Kidney (tissue), 14 donors: ENCODE data around the gene DAB1. TPM values are rescaled to one million over a fixed set of nuclear protein-coding genes. Genes with fewer than 3 reads are reported as not detected.

Experiments
- DNase-seq, 5 donors: peaks; one replicate each; pipeline ENCODE4 v3.0.0-alpha.2; 2013 to 2020
- FAIRE-seq: peaks from 2 replicates; lab custom pipeline; 2012; peaks lifted over from hg19 to GRCh38; lab: Jason Lieb, UNC
- H3K27ac ChIP-seq, 2 donors: one replicate each; pipeline ENCODE4 v1.7.0; 2013; ENCODE audit warnings: low read depth in 2 of 2, low read length in 2 of 2, inconsistent platforms in 1 of 2
- H3K27me3 ChIP-seq: one replicate; pipeline ENCODE4 v1.7.1; 2013; ENCODE audit warnings: low read length, inconsistent platforms; ENCODE audit not compliant: control insufficient read depth, insufficient read depth
- H3K36me3 ChIP-seq, 3 donors: one replicate each; pipeline versions ENCODE4 v1.7.0 to v1.7.1; 2013; ENCODE audit warnings: low read length in 3 of 3, control low read depth in 1 of 3, inconsistent platforms in 1 of 3; ENCODE audit not compliant: insufficient read depth in 3 of 3, control insufficient read depth in 2 of 3
- H3K4me1 ChIP-seq, 3 donors: one replicate each; pipeline versions ENCODE4 v1.7.0 to v1.7.1; 2013; ENCODE audit warnings: low read length in 3 of 3, inconsistent platforms in 1 of 3, low read depth in 1 of 3; ENCODE audit not compliant: control insufficient read depth in 2 of 3, insufficient read depth in 2 of 3
- H3K4me3 ChIP-seq, 3 donors: one replicate each; pipeline versions ENCODE4 v1.7.0 to v1.8.1; 2013; ENCODE audit warnings: low read length in 3 of 3, control low read depth in 1 of 3, inconsistent platforms in 1 of 3
- H3K9ac ChIP-seq, 3 donors: one replicate each; pipeline versions ENCODE4 v1.7.0 to v1.7.1; 2013; ENCODE audit warnings: low read length in 3 of 3, control low read depth in 1 of 3, inconsistent platforms in 1 of 3
- H3K9me3 ChIP-seq, 3 donors: one replicate each; pipeline versions ENCODE4 v1.7.0 to v1.7.1; 2013; ENCODE audit warnings: low read length in 3 of 3, control low read depth in 1 of 3, inconsistent platforms in 1 of 3; ENCODE audit not compliant: control insufficient read depth in 2 of 3, insufficient read depth in 1 of 3
- intact Hi-C: fragments of 100-400 bp; cut with DNase I; formaldehyde crosslinking; loops from one replicate; pipeline ENCODE4 v1.11.1; 2022
- polyA plus RNA-seq: library from polyadenylated mRNA; stranded (reverse); fragments of 350-450 nt; fragmentation: Illumina TruSeq; extraction: RNeasy Lipid Tissue Mini Kit (QIAGEN cat#74804); gene quantifications from one replicate; pipeline ENCODE4 v1.2.3, GENCODE V29; 2014; ENCODE audit warnings: low read depth, low replicate concordance; ENCODE audit not compliant: insufficient read depth
- total RNA-seq: library from RNA; stranded (reverse); fragmentation: NEBNext Ultra II Directional; extraction: Animal tissue kit (Norgen Biotek cat#: 25700); gene quantifications from one replicate; pipeline ENCODE4 v1.2.1, GENCODE V29; 2021
- TF ChIP-seq, protein P1 (sequence below): IDR thresholded peaks from 3 replicates; pipeline ENCODE4 v1.5.1; 2012; ENCODE audit warnings: mild to moderate bottlenecking, moderate library complexity, borderline replicate concordance; ENCODE audit not compliant: insufficient read depth; ENCODE audit errors: extremely low read depth
- donor health status: control.
- donor health status: control.
- donor health status: control.
- donor health status: control.
- donor health status: control.
- donor health status: DM: yes; HTN: yes; CAD: no.
- donor health status: Normal renal cell carcinoma (clear cell type).

Gene DAB1
- total and polyA plus RNA-seq, 2 donors from 2014 or later, result 2.3 TPM; not detected in 1

DNA sequence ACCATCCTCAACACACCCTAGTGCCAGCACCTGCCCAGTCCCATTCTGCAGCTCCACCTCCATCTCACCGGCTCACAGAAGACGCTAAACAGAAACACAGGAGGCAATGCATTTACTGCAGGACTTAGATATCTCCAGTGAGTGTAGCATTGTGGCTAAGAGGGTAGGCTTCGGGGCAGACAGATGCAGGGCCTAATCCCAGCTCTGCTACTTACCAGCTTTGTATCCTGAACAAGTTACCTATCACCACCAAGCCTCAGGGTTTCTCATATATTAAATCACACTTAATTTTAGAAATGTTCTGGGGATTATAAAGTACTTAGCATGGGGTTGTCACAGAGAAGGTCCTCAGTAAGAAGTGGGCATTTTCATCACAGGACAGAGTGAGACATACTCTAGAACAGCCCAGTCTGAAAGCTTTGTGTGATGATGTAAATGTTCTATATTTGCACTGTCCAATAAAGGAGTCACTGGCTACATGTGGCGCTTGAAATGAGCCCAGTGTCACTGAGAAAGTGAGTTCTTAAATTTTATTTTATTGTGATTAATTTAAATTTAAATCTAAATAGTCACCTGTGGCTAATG lies 308.7 kb downstream of the DAB1 start:
- intact Hi-C loops, result no loop called here
- Histone ChIP-seq H3K27me3 (no peaks in the 10 kb centered on the region), H3K4me1 (no peaks in the 10 kb centered on the region), H3K9ac (no peak overlapping the region), H3K36me3 (no peaks in the 10 kb centered on the region), H3K9me3 (no peaks in the 10 kb centered on the region), H3K4me3 (no peak overlapping the region), H3K27ac (no peak overlapping the region)
- no peak for FAIRE-seq
- TF ChIP-seq, protein P1, sequence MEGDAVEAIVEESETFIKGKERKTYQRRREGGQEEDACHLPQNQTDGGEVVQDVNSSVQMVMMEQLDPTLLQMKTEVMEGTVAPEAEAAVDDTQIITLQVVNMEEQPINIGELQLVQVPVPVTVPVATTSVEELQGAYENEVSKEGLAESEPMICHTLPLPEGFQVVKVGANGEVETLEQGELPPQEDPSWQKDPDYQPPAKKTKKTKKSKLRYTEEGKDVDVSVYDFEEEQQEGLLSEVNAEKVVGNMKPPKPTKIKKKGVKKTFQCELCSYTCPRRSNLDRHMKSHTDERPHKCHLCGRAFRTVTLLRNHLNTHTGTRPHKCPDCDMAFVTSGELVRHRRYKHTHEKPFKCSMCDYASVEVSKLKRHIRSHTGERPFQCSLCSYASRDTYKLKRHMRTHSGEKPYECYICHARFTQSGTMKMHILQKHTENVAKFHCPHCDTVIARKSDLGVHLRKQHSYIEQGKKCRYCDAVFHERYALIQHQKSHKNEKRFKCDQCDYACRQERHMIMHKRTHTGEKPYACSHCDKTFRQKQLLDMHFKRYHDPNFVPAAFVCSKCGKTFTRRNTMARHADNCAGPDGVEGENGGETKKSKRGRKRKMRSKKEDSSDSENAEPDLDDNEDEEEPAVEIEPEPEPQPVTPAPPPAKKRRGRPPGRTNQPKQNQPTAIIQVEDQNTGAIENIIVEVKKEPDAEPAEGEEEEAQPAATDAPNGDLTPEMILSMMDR, result no peak
- no peak for DNase-seq

DNA sequence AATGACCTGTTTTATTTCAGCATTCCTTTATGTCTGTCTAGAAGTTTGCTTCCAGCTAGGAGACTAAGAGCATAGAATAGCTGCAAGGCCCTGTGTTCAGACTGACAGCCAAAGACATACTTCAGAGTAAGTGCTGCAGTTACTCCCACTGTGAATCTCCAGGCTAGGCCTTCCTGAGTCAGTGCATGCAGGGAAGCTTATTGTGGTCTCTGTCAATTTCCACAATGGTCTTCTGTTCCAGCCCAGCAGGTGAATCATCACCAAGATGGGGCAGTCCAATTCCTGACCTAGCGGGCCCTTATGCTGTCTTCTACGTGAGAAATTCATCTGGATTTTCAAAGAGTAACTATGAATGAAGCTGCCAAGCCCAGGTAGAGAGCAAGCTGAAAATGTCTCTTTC lies 311.7 kb downstream of the DAB1 start:
- no peak overlapping the region for H3K27ac ChIP-seq
- no peaks in the 10 kb centered on the region for H3K4me1 ChIP-seq
- FAIRE-seq (no peak), DNase-seq (no peak)
- no peak overlapping the region for H3K4me3 ChIP-seq
- H3K9ac ChIP-seq, result no peak overlapping the region
- H3K9me3 ChIP-seq, result no peaks in the 10 kb centered on the region
- intact Hi-C loops, result no loop called here
- no peaks in the 10 kb centered on the region for H3K27me3 ChIP-seq
- TF ChIP-seq, protein P1, result no peak
- H3K36me3 ChIP-seq, result no peaks in the 10 kb centered on the region

GRCh38 chr1:57111175-57111574 lies 312.7 kb downstream of the DAB1 start:
- TF ChIP-seq, protein P1, result no peak
- Histone ChIP-seq H3K36me3 (no peaks in the 10 kb centered on the region), H3K4me1 (no peaks in the 10 kb centered on the region), H3K4me3 (no peak overlapping the region), H3K27ac (no peak overlapping the region), H3K9me3 (no peaks in the 10 kb centered on the region), H3K27me3 (no peaks in the 10 kb centered on the region), H3K9ac (no peak overlapping the region)
- DNase-seq (no peak), FAIRE-seq (no peak)
- intact Hi-C loops, result no loop called here

DNA sequence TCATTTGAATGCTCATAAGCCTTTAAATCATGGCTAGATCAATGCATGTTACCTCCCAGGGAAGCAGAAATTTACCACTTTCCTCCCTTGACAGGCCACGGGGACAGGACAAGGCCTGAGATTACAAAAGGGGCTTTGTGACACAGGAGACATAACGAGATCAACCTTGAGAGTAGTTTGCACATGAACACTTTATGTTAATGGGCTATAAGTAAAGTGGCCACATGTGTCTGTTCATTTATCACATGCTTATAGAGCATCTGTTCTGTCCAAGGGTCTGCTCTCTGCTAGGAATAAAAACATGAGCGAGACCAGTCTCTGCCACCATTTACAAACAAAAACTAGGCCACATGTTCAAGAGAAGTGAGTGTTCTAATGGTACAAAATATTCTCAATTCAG lies 314.0 kb downstream of the DAB1 start:
- TF ChIP-seq, protein P1, result no peak
- no peaks in the 10 kb centered on the region for H3K36me3 ChIP-seq
- H3K4me3 ChIP-seq, result no peak overlapping the region
- H3K9ac ChIP-seq, result no peak overlapping the region
- DNase-seq (no peak), FAIRE-seq (no peak)
- no peaks in the 10 kb centered on the region for H3K9me3 ChIP-seq
- no peaks in the 10 kb centered on the region for H3K27me3 ChIP-seq
- H3K4me1 ChIP-seq, result no peaks in the 10 kb centered on the region
- intact Hi-C loops, result no loop called here
- H3K27ac ChIP-seq, result no peak overlapping the region
